ENCODE data around the gene FAM81A. TPM values are rescaled to one million over a fixed set of nuclear protein-coding genes. Genes with fewer than 3 reads are reported as not detected.

Gene FAM81A
- total and polyA plus RNA-seq, 9 of the 15 experiments (the other 6 are each of a cell fraction or from before 2014, with no cell fraction given) = not detected

- TF ChIP-seq REST (IDR thresholded peaks at IDR 0.05; ENCODE audit: borderline replicate concordance) (no peak), REST (CRISPR knock-in tag; IDR thresholded peaks at IDR 0.05; ENCODE audit: low read depth) (no peak), ZNF445 (CRISPR knock-in tag; IDR thresholded peaks at IDR 0.05; ENCODE audit: low read depth) (no peak), SLC30A9 (CRISPR knock-in tag; IDR thresholded peaks at IDR 0.05) (no peak), ZNF780A (CRISPR knock-in tag; IDR thresholded peaks at IDR 0.05) (no peak), E2F8 (IDR thresholded peaks at IDR 0.05; ENCODE audit: low read depth, partially characterized antibody) (no peak), BRCA1 (IDR thresholded peaks at IDR 0.05) (no peak), BRCA1 (CRISPR knock-in tag; IDR thresholded peaks at IDR 0.05) (no peak), SMARCA5 (IDR thresholded peaks at IDR 0.05) (no peak), BHLHE40 (IDR thresholded peaks at IDR 0.05; ENCODE audit: low read length) (no peak), CBFB (CRISPR knock-in tag; IDR thresholded peaks at IDR 0.05) (no peak)
Measured at GRCh38 chr15:59570315-59570714, 132.3 kb downstream of the FAM81A start (continued).

Data from K562 (cell line).